ENCODE data around the gene ROCK1. TPM values are rescaled to one million over a fixed set of nuclear protein-coding genes. Genes with fewer than 3 reads are reported as not detected.

The ROCK1 gene
- total RNA-seq, 1 donor from 2014 or later = 59.9 TPM

DNA sequence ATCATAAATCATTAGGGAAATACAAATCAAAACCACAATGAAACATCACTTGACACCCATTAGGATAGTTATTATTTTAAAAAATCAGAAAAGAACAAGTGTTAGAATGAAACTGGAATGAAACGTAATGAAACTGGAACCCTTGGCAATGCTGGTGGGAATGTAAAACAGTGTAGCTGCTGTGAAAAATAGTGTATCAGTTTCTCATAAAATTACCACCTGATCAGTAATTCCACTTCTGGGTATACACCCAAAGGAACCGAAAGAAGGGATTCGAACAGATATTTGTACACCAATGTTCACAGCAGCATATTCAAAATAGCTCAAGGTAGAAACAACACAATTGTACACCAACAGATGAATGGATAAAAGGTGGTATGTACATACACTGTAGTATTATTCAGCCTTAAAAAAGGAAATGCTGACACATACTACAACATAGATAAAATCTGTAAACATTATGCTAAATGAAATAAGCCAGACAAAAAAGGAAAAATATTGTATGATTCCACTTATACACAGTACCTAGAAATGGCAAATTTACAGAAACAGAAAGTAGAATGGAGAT, 27.0 kb downstream of the ROCK1 start:
- no peak overlapping the region for H3K27ac Mint-ChIP-seq (ENCODE audit: unreplicated experiment)
- H3K4me3 Mint-ChIP-seq (ENCODE audit: unreplicated experiment) = no peak overlapping the region
- H3K36me3 Mint-ChIP-seq (ENCODE audit: unreplicated experiment) = no peaks in the 10 kb centered on the region
- no peak for DNase-seq
- H3K4me1 Mint-ChIP-seq (ENCODE audit: low read depth, unreplicated experiment) = peaks cover 2% of the 10 kb centered on the region
- no peaks in the 10 kb centered on the region for H3K27me3 Mint-ChIP-seq (ENCODE audit: unreplicated experiment)
- no peaks in the 10 kb centered on the region for H3K9me3 Mint-ChIP-seq (ENCODE audit: unreplicated experiment)
- TF ChIP-seq, protein P1, sequence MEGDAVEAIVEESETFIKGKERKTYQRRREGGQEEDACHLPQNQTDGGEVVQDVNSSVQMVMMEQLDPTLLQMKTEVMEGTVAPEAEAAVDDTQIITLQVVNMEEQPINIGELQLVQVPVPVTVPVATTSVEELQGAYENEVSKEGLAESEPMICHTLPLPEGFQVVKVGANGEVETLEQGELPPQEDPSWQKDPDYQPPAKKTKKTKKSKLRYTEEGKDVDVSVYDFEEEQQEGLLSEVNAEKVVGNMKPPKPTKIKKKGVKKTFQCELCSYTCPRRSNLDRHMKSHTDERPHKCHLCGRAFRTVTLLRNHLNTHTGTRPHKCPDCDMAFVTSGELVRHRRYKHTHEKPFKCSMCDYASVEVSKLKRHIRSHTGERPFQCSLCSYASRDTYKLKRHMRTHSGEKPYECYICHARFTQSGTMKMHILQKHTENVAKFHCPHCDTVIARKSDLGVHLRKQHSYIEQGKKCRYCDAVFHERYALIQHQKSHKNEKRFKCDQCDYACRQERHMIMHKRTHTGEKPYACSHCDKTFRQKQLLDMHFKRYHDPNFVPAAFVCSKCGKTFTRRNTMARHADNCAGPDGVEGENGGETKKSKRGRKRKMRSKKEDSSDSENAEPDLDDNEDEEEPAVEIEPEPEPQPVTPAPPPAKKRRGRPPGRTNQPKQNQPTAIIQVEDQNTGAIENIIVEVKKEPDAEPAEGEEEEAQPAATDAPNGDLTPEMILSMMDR (IDR thresholded peaks at IDR 0.05; ENCODE audit: partially characterized antibody, unreplicated experiment) = no peak

DNA sequence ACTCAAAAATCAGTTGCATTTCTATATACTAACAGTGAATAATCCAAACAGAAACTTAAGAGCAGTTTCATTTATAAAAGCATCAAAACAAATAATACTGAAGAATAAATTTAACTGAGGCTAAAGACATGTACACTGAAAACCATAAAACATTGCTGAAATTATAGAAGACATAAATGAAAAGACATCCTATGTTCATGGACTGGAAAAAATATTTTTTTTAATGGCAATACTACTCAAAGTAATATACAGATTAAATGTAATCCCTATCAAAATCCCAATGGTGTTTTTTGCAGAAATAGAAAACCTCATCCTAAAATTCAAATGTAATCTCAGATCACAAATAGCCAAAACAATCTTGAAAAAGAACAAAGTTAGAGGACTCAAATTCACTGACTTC, 28.6 kb downstream of the ROCK1 start:
- Mint-ChIP-seq H3K36me3 (ENCODE audit: unreplicated experiment) (no peaks in the 10 kb centered on the region), H3K27me3 (ENCODE audit: unreplicated experiment) (no peaks in the 10 kb centered on the region), H3K9me3 (ENCODE audit: unreplicated experiment) (no peaks in the 10 kb centered on the region), H3K4me1 (ENCODE audit: low read depth, unreplicated experiment) (peaks cover 8% of the 10 kb centered on the region), H3K27ac (ENCODE audit: unreplicated experiment) (no peak overlapping the region), H3K4me3 (ENCODE audit: unreplicated experiment) (no peak overlapping the region)
- no peak for DNase-seq
- TF ChIP-seq, protein P1 (IDR thresholded peaks at IDR 0.05; ENCODE audit: partially characterized antibody, unreplicated experiment) = no peak

DNA sequence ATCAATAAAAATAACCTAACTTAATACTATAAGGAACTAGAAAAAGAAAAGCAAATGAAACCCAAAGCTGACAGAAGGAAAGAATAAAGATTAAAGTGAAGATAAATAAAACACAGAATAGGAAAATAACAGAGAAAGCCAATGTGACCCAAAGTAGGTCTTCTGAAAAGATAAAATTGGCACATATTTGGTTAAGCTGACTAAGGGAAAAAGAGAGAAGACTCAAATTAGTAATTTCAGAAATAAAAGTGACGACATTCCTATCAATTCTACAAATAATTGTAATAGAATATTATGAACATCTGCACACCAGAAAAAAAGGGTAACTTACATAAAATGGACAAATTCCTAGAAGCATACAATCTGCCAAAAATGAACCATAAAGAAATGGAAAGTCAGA, 30.2 kb downstream of the ROCK1 start:
- H3K4me3 Mint-ChIP-seq (ENCODE audit: unreplicated experiment) = no peak overlapping the region

DNA sequence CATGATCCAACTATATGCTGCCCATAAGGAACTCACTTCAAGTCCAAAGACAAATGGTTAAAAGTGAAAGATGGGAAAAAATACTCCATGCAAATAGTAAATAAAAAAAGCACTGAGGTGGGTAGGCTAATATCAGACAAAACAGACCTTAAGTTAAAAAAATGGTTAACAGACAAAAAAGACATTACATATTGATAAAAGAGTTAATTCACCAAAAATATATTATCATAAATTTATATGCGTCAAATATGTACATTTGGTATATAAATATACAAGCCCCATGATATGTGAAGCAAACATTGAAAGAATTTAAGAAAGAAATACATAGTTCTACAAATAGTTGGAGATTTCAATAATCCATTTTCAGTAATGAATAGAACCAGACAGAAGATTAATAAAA, 31.0 kb downstream of the ROCK1 start:
- Mint-ChIP-seq H3K4me1 (ENCODE audit: low read depth, unreplicated experiment) (peaks cover 8% of the 10 kb centered on the region), H3K27ac (ENCODE audit: unreplicated experiment) (no peak overlapping the region), H3K4me3 (ENCODE audit: unreplicated experiment) (no peak overlapping the region), H3K36me3 (ENCODE audit: unreplicated experiment) (no peaks in the 10 kb centered on the region), H3K27me3 (ENCODE audit: unreplicated experiment) (peaks cover 1% of the 10 kb centered on the region), H3K9me3 (ENCODE audit: unreplicated experiment) (no peaks in the 10 kb centered on the region)
- TF ChIP-seq, protein P1 (IDR thresholded peaks at IDR 0.05; ENCODE audit: partially characterized antibody, unreplicated experiment) = no peak
- no peak for DNase-seq

More for the DNA sequence above, 30.2 kb downstream of the ROCK1 start:
- TF ChIP-seq, protein P1 (IDR thresholded peaks at IDR 0.05; ENCODE audit: partially characterized antibody, unreplicated experiment) = no peak
- Mint-ChIP-seq H3K36me3 (ENCODE audit: unreplicated experiment) (no peaks in the 10 kb centered on the region), H3K27ac (ENCODE audit: unreplicated experiment) (no peak overlapping the region), H3K4me1 (ENCODE audit: low read depth, unreplicated experiment) (peaks cover 8% of the 10 kb centered on the region), H3K27me3 (ENCODE audit: unreplicated experiment) (peaks cover 1% of the 10 kb centered on the region), H3K9me3 (ENCODE audit: unreplicated experiment) (no peaks in the 10 kb centered on the region)
- DNase-seq = no peak

DNA sequence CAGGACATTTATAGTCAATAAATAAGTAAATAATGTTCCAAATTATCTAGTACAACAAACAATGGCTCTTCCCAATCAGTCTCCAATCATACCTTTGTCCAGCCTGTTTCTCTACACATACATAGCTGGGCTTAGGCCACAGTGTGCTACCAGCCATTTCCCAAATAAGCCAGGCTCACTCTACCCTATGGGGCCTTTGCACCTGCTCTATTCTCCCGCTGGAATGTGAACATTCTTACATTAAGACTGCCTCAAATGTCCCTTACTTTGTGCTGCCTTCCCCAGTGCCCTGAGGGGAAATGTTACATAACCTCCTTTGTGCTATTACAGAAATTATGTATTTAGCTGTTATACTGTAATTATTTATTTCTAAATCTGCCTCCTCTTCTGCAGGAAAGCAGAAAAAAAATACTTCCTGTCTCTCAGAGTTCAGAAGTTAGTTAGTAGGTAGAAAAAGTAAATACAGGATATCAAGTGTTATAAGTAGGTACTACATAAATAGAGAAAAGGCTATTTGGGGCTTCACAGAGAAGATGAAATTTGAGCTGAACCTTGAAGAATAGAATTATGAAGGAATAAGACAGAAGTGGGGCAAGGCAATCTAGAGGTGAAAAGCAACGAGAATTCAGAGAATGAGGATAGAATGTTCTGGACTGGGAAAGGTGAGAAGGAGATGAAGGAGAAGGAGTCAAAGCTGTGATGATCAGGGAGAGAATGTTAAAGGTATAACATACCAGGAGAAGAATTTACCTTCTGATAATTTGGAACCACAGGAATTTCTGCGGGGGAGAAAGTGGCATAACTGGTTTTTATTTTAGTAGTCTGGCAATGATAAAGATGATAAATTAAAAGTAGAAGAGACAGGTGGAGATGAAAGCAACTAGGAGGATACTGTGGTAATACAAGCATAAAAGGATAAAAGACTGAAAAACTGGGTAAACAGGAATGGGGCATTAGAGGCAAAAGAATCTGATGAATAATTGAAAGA, 37.0 kb downstream of the ROCK1 start:
- Mint-ChIP-seq H3K4me1 (ENCODE audit: low read depth, unreplicated experiment) (peaks cover 7% of the 10 kb centered on the region), H3K9me3 (ENCODE audit: unreplicated experiment) (peaks cover 3% of the 10 kb centered on the region), H3K4me3 (ENCODE audit: unreplicated experiment) (no peak overlapping the region), H3K27me3 (ENCODE audit: unreplicated experiment) (peaks cover 1% of the 10 kb centered on the region), H3K36me3 (ENCODE audit: unreplicated experiment) (no peaks in the 10 kb centered on the region), H3K27ac (ENCODE audit: unreplicated experiment) (no peak overlapping the region)
- TF ChIP-seq, protein P1 (IDR thresholded peaks at IDR 0.05; ENCODE audit: partially characterized antibody, unreplicated experiment) = no peak
- DNase-seq = no peak
